ENCODE measurements around the gene GABRB2. TPM values are rescaled to one million over a fixed set of nuclear protein-coding genes. Genes with fewer than 3 reads are reported as not detected.

The GABRB2 gene
- total RNA-seq, 1 donor from 2014 or later = 2.5 TPM

DNA sequence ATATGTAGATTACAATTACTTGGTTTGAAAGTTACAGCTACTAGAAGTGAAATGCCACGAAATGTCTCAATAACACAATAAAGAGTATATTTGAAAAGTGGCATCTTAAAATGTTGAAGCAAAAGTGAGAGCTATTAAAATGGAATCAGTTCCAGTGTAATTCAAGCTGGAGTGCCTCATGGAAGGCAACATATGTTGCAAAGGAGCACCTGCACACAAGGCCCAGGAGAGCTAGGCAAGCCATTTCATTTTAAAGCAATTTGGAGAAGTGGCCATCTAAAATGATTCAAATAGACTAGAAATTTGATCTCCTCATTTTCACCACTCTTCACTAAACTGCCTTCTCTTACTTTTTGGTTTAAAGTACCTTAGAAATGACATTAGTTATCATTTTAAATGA, 167.8 kb downstream of the GABRB2 start:
- Mint-ChIP-seq H3K9me3 (no peaks in the 10 kb centered on the region), H3K27me3 (peaks cover 5% of the 10 kb centered on the region), H3K36me3 (no peaks in the 10 kb centered on the region), H3K4me1 (ENCODE audit: unreplicated experiment) (no peaks in the 10 kb centered on the region), H3K4me3 (no peak overlapping the region), H3K27ac (no peak overlapping the region)
- DNase-seq (ENCODE audit: extremely low spot score, unreplicated experiment) = no peak
- TF ChIP-seq, protein P1, sequence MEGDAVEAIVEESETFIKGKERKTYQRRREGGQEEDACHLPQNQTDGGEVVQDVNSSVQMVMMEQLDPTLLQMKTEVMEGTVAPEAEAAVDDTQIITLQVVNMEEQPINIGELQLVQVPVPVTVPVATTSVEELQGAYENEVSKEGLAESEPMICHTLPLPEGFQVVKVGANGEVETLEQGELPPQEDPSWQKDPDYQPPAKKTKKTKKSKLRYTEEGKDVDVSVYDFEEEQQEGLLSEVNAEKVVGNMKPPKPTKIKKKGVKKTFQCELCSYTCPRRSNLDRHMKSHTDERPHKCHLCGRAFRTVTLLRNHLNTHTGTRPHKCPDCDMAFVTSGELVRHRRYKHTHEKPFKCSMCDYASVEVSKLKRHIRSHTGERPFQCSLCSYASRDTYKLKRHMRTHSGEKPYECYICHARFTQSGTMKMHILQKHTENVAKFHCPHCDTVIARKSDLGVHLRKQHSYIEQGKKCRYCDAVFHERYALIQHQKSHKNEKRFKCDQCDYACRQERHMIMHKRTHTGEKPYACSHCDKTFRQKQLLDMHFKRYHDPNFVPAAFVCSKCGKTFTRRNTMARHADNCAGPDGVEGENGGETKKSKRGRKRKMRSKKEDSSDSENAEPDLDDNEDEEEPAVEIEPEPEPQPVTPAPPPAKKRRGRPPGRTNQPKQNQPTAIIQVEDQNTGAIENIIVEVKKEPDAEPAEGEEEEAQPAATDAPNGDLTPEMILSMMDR (conservative IDR thresholded peaks at IDR 0.05) = no peak

DNA sequence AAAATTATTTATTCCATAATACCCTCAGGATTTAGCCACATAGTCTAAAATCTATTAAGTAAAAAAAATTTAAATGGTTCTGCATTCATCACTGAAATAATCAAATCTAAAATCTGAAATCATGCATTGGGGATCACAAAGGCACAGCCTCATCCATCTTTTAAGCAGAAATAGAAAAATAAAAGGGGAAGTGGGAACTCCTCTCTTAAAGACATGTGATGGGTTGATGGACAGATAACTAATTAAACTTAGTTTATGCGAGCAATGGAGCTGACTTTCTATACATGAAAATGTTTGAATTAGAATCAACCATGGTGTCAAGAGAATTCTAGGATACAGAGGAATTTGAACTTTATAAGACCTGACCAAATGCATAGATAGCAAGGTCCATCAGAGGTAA, 170.5 kb downstream of the GABRB2 start:
- H3K27me3 Mint-ChIP-seq = peaks cover 5% of the 10 kb centered on the region
- H3K36me3 Mint-ChIP-seq = no peaks in the 10 kb centered on the region
- TF ChIP-seq, protein P1 (conservative IDR thresholded peaks at IDR 0.05) = no peak
- no peak overlapping the region for H3K4me3 Mint-ChIP-seq
- no peak overlapping the region for H3K27ac Mint-ChIP-seq
- H3K9me3 Mint-ChIP-seq = no peaks in the 10 kb centered on the region
- DNase-seq (ENCODE audit: extremely low spot score, unreplicated experiment) = no peak
- no peaks in the 10 kb centered on the region for H3K4me1 Mint-ChIP-seq (ENCODE audit: unreplicated experiment)

DNA sequence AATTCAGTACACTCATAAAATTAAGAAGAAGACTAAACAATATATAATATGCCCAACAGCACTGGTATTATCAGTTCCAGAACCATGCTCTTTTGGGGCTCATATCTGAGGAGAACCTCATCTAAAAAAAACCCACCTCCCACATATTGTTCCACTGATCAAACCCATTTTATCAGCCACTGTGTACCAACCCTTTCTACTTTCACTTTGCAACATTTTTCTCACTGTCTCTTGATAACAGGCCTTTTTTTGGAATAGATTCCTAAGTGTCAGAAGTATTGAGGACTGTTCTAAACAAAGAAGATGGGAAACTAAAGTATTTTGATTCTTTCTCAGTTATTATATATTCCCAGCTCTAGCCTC, 173.2 kb downstream of the GABRB2 start:
- Mint-ChIP-seq H3K36me3 (no peaks in the 10 kb centered on the region), H3K4me1 (ENCODE audit: unreplicated experiment) (no peaks in the 10 kb centered on the region), H3K4me3 (no peak overlapping the region), H3K27ac (no peak overlapping the region), H3K9me3 (no peaks in the 10 kb centered on the region), H3K27me3 (peaks cover 9% of the 10 kb centered on the region)
- TF ChIP-seq, protein P1 (conservative IDR thresholded peaks at IDR 0.05) = no peak
- DNase-seq (ENCODE audit: extremely low spot score, unreplicated experiment) = no peak

DNA sequence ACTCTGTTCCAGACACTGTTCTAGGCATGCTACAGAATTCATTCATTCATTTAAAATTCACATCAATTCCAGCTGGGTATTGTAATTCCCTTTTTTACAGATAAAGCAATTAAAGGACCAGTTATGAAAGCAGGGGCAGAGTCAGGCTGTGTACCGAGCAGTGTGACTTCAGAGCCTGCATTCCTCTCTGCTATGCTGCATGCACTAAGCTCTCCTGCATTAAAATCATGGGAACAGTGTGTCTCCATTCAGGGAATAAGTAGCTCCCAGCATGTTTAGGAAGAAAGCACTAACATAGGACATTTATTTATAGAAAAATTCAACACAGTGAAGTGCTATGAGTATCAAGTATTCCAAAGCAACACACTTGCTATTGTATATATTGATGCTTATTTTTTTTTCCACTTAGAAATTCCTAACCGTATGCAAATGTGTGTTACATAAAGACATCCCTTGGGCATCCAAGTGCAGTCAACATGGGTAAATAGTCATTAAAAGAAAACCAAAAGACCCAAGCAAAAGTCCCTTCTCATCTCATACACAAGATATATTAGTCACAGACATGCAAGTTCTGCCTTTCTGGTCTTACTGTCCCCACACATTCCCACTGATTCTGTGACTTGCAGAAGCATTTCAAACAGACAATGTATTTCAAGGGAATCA, 173.7 kb downstream of the GABRB2 start:
- no peak overlapping the region for H3K4me3 Mint-ChIP-seq
- H3K4me1 Mint-ChIP-seq (ENCODE audit: unreplicated experiment) = no peaks in the 10 kb centered on the region
- no peak for DNase-seq (ENCODE audit: extremely low spot score, unreplicated experiment)
- TF ChIP-seq, protein P1 (conservative IDR thresholded peaks at IDR 0.05) = no peak
- H3K27me3 Mint-ChIP-seq = peaks cover 9% of the 10 kb centered on the region
- no peak overlapping the region for H3K27ac Mint-ChIP-seq
- no peaks in the 10 kb centered on the region for H3K9me3 Mint-ChIP-seq
- no peaks in the 10 kb centered on the region for H3K36me3 Mint-ChIP-seq

DNA sequence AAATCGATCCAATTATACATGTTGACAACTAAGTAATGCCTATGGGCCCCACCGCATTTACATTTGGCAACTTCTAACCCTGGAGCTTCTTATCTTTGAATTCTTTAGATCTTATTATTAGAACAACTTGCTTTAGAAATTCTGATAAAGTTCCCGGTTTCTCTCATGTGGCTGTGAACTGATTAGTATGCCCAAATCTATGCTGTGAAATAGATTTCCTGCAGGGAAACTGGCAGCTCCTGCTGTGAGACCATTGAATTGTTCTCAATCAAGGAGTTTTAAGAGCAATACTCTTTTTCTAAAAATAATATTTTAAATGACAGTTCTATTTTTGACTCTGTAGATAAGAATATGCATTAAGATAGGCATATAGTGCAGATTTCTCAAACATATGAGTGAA, 177.5 kb downstream of the GABRB2 start:
- Mint-ChIP-seq H3K36me3 (no peaks in the 10 kb centered on the region), H3K27me3 (peaks cover 4% of the 10 kb centered on the region), H3K27ac (no peak overlapping the region), H3K4me1 (ENCODE audit: unreplicated experiment) (no peaks in the 10 kb centered on the region), H3K9me3 (no peaks in the 10 kb centered on the region), H3K4me3 (no peak overlapping the region)
- TF ChIP-seq, protein P1 (conservative IDR thresholded peaks at IDR 0.05) = no peak
- no peak for DNase-seq (ENCODE audit: extremely low spot score, unreplicated experiment)

DNA sequence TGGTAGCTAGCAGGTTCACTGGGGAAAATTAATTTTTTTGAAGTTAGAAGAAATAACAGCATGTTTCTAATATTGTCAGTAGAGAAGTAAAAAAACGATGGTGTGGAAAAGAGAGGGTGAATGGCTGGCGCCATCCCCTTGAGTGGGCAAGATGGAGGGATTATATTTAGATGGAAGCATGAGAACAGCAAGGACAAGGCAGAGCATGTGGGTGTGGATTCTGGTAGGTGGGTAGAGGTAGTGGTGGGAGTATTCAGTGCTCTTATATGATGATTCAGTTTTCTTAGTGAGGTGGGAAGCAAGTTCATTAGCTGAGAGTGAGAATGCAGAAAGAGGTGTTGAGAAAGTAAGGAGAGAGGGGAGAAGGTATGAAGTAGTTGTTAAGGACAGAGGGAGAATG, 188.1 kb downstream of the GABRB2 start:
- Mint-ChIP-seq H3K9me3 (no peaks in the 10 kb centered on the region), H3K4me3 (no peak overlapping the region), H3K27ac (no peak overlapping the region), H3K4me1 (ENCODE audit: unreplicated experiment) (no peaks in the 10 kb centered on the region), H3K27me3 (no peaks in the 10 kb centered on the region), H3K36me3 (no peaks in the 10 kb centered on the region)
- no peak for DNase-seq (ENCODE audit: extremely low spot score, unreplicated experiment)
- TF ChIP-seq, protein P1 (conservative IDR thresholded peaks at IDR 0.05) = no peak

Measured in type B pancreatic cell (in vitro differentiated cells).